Astrocyte (in vitro differentiated cells and primary cell): ENCODE data around the gene RAB39B.

Source experiments
- CTCF ChIP-seq: IDR thresholded peaks from 2 replicates; pipeline ENCODE4 v1.5.1; 2011; ENCODE audit warnings: low read depth, mild to moderate bottlenecking, inconsistent platforms, low read length, moderate library complexity; ENCODE audit not compliant: insufficient read depth
- EZH2 ChIP-seq: IDR thresholded peaks from 2 replicates; pipeline ENCODE4 v1.6.1; 2012; ENCODE audit warnings: mild to moderate bottlenecking, low read length, inconsistent platforms; ENCODE audit not compliant: insufficient read depth

GRCh38 chrX:155263854-155264628 lies at the start of gene RAB39B:
- no peak for TF ChIP-seq EZH2
- no peak for TF ChIP-seq CTCF
